Duodenal mucosa (tissue), 2 donors: ENCODE data around the gene CNR2.
"Not testable (repeated sequence)": the region's sequence is repeated elsewhere in the genome, so short reads cannot be mapped to it uniquely, and the experiment has no call there.

Experiments used
- H3K27ac ChIP-seq: one replicate; pipeline ENCODE4 v1.7.0; 2013; ENCODE audit warnings: low read depth, low read length
- H3K27me3 ChIP-seq, 2 donors: one replicate each; pipeline ENCODE4 v1.7.0; 2013; ENCODE audit warnings: low read length in 2 of 2, control low read depth in 1 of 2; ENCODE audit not compliant: insufficient read depth in 2 of 2, control insufficient read depth in 1 of 2
- H3K36me3 ChIP-seq, 2 donors: one replicate each; pipeline ENCODE4 v1.7.0; 2013; ENCODE audit warnings: low read length in 2 of 2, control low read depth in 1 of 2; ENCODE audit not compliant: insufficient read depth in 2 of 2, control insufficient read depth in 1 of 2
- H3K4me1 ChIP-seq, 2 donors: one replicate each; pipeline ENCODE4 v1.7.0; 2013; ENCODE audit warnings: low read length in 2 of 2, control low read depth in 1 of 2; ENCODE audit not compliant: insufficient read depth in 2 of 2, control insufficient read depth in 1 of 2
- H3K4me3 ChIP-seq, 2 donors: one replicate each; pipeline ENCODE4 v1.7.0; 2013; ENCODE audit warnings: low read length in 2 of 2, low read depth in 1 of 2
- H3K9ac ChIP-seq, 2 donors: one replicate each; pipeline ENCODE4 v1.7.0; 2013; ENCODE audit warnings: low read length in 2 of 2, low read depth in 1 of 2
- H3K9me3 ChIP-seq, 2 donors: one replicate each; pipeline ENCODE4 v1.7.0; 2013; ENCODE audit warnings: low read length in 2 of 2, control low read depth in 1 of 2; ENCODE audit not compliant: control insufficient read depth in 1 of 2

CNR2 gene

GRCh38 chr1:23867542-23867894 is 45.6 kb downstream of the CNR2 start:
- H3K36me3 ChIP-seq: peaks cover 7 to 17% of the 10 kb centered on the region in 2 donors
- H3K27me3 ChIP-seq: no peaks in the 10 kb centered on the region
- H3K9ac ChIP-seq: peak overlapping the region; percentile 68 to 73
- H3K9me3 ChIP-seq: no peaks in the 10 kb centered on the region
- H3K27ac ChIP-seq: peak overlapping the region; percentile 50
- peaks cover 23 to 26% of the 10 kb centered on the region in 2 donors for H3K4me1 ChIP-seq
- H3K4me3 ChIP-seq: peak overlapping the region; percentile 83 to 87

GRCh38 chr1:23865543-23865930 is 47.6 kb downstream of the CNR2 start:
- no peaks in the 10 kb centered on the region for H3K9me3 ChIP-seq
- H3K4me1 ChIP-seq: peaks cover 23 to 26% of the 10 kb centered on the region in 2 donors
- no peak overlapping the region for H3K27ac ChIP-seq
- no peak overlapping the region for H3K4me3 ChIP-seq
- H3K27me3 ChIP-seq: no peaks in the 10 kb centered on the region
- peaks cover 9 to 34% of the 10 kb centered on the region in 2 donors for H3K36me3 ChIP-seq
- H3K9ac ChIP-seq: no peak overlapping the region

- no peaks in the 10 kb centered on the region for H3K27me3 ChIP-seq
- no peaks in the 10 kb centered on the region for H3K9me3 ChIP-seq
- H3K36me3 ChIP-seq: peaks cover 9 to 36% of the 10 kb centered on the region in 2 donors
- H3K4me1 ChIP-seq: peaks cover 23 to 26% of the 10 kb centered on the region in 2 donors
- no peak overlapping the region for H3K27ac ChIP-seq
- H3K4me3 ChIP-seq: no peak overlapping the region
- no peak overlapping the region for H3K9ac ChIP-seq
Measured at GRCh38 chr1:23864801-23865542, 48.2 kb downstream of the CNR2 start.

- no peaks in the 10 kb centered on the region for H3K9me3 ChIP-seq
- peaks cover 14 to 53% of the 10 kb centered on the region in 2 donors for H3K36me3 ChIP-seq
- H3K4me3 ChIP-seq: no peak overlapping the region
- peaks cover 18 to 22% of the 10 kb centered on the region in 2 donors for H3K4me1 ChIP-seq
- H3K9ac ChIP-seq: no peak overlapping the region
- H3K27ac ChIP-seq: no peak overlapping the region
- no peaks in the 10 kb centered on the region for H3K27me3 ChIP-seq
Measured at GRCh38 chr1:23862640-23863039, 50.5 kb downstream of the CNR2 start.

GRCh38 chr1:23854568-23854967 is 58.6 kb downstream of the CNR2 start:
- Histone ChIP-seq H3K27ac (no peak overlapping the region), H3K4me1 (no peaks in the 10 kb centered on the region), H3K27me3 (no peaks in the 10 kb centered on the region), H3K9me3 (no peaks in the 10 kb centered on the region), H3K36me3 (peaks cover 12 to 30% of the 10 kb centered on the region in 2 donors), H3K9ac (no peak overlapping the region), H3K4me3 (no peak overlapping the region)

- H3K9me3 ChIP-seq: not testable (repeated sequence)
Measured at GRCh38 chr1:23853124-23853523, 60.0 kb downstream of the CNR2 start.

GRCh38 chr1:23851406-23851805 is 61.8 kb downstream of the CNR2 start:
- peaks cover 28 to 33% of the 10 kb centered on the region in 2 donors for H3K36me3 ChIP-seq
- H3K9me3 ChIP-seq, H3K4me1 ChIP-seq, H3K27me3 ChIP-seq, H3K9ac ChIP-seq, H3K27ac ChIP-seq, H3K4me3 ChIP-seq: not testable (repeated sequence)

More at GRCh38 chr1:23853124-23853523, 60.0 kb downstream of the CNR2 start:
- not testable (repeated sequence) for H3K27ac ChIP-seq, H3K27me3 ChIP-seq, H3K4me1 ChIP-seq, H3K9ac ChIP-seq, H3K4me3 ChIP-seq
- peaks cover 17 to 23% of the 10 kb centered on the region in 2 donors for H3K36me3 ChIP-seq

GRCh38 chr1:23848673-23849616 is 64.2 kb downstream of the CNR2 start:
- H3K36me3 ChIP-seq: peaks cover 27 to 32% of the 10 kb centered on the region in 2 donors
- no peak overlapping the region for H3K27ac ChIP-seq
- no peaks in the 10 kb centered on the region for H3K27me3 ChIP-seq
- no peak overlapping the region for H3K9ac ChIP-seq
- H3K4me1 ChIP-seq: no peaks in the 10 kb centered on the region
- H3K9me3 ChIP-seq: peaks cover 0 to 4% of the 10 kb centered on the region in 2 donors
- H3K4me3 ChIP-seq: no peak overlapping the region

GRCh38 chr1:23847482-23848095 is 65.6 kb downstream of the CNR2 start:
- not testable (repeated sequence) for H3K27me3 ChIP-seq, H3K4me3 ChIP-seq, H3K9ac ChIP-seq, H3K9me3 ChIP-seq, H3K4me1 ChIP-seq, H3K27ac ChIP-seq
- peaks cover 27 to 32% of the 10 kb centered on the region in 2 donors for H3K36me3 ChIP-seq

GRCh38 chr1:23845163-23845562 is 68.0 kb downstream of the CNR2 start:
- Histone ChIP-seq H3K4me1 (no peaks in the 10 kb centered on the region), H3K9me3 (peaks cover 0 to 4% of the 10 kb centered on the region in 2 donors), H3K27me3 (no peaks in the 10 kb centered on the region), H3K4me3 (no peak overlapping the region), H3K9ac (no peak overlapping the region), H3K27ac (no peak overlapping the region), H3K36me3 (peaks cover 24 to 29% of the 10 kb centered on the region in 2 donors)
